HG02973 (cell line): ENCODE measurements around the gene CCDC12.

ENCODE experiments used
- ATAC-seq: cut with Tn5 transposase; IDR thresholded peaks from one replicate; pipeline ENCODE4 v1.9.1; 2021; ENCODE audit warnings: moderate library complexity; ENCODE audit not compliant: unreplicated experiment

CCDC12 gene

GRCh38 chr3:46976326-46977190 is at the start of gene CCDC12:
Gene CCDC12, minus strand, starts transcription at chr3:46976745. Its CDS starts 13 bp downstream, at chr3:46976732.
- peak; percentile 57 for ATAC-seq

GRCh38 chr3:47024932-47025331 is 48.4 kb upstream of the CCDC12 start:
- ATAC-seq = no peak

GRCh38 chr3:47022641-47023071 is 46.1 kb upstream of the CCDC12 start:
- ATAC-seq = no peak

GRCh38 chr3:47020311-47020710 is 43.8 kb upstream of the CCDC12 start:
- ATAC-seq = no peak

GRCh38 chr3:47019201-47019600 is 42.7 kb upstream of the CCDC12 start:
- no peak for ATAC-seq

GRCh38 chr3:47018269-47018611 is 41.7 kb upstream of the CCDC12 start:
- ATAC-seq = no peak

- no peak for ATAC-seq
Observed at GRCh38 chr3:47017504-47018268, 41.1 kb upstream of the CCDC12 start.

- no peak for ATAC-seq
Observed at GRCh38 chr3:47016934-47017435, 40.4 kb upstream of the CCDC12 start.

- no peak for ATAC-seq
Observed at GRCh38 chr3:47016086-47016933, 39.8 kb upstream of the CCDC12 start.

- no peak for ATAC-seq
Observed at GRCh38 chr3:47015151-47015550, 38.6 kb upstream of the CCDC12 start.

GRCh38 chr3:47014036-47014435 is 37.5 kb upstream of the CCDC12 start:
- ATAC-seq = no peak

GRCh38 chr3:47013231-47013630 is 36.7 kb upstream of the CCDC12 start:
- no peak for ATAC-seq

GRCh38 chr3:47012342-47013230 is 36.0 kb upstream of the CCDC12 start:
- ATAC-seq = no peak

- ATAC-seq = no peak
Observed at GRCh38 chr3:47011371-47011770, 34.8 kb upstream of the CCDC12 start.

GRCh38 chr3:47010910-47011309 is 34.4 kb upstream of the CCDC12 start:
- ATAC-seq = no peak

- no peak for ATAC-seq
Observed at GRCh38 chr3:47010111-47010712, 33.7 kb upstream of the CCDC12 start.

GRCh38 chr3:47009225-47010110 is 32.9 kb upstream of the CCDC12 start:
- ATAC-seq = peak; percentile 48

GRCh38 chr3:47008851-47009224 is 32.3 kb upstream of the CCDC12 start:
- ATAC-seq = no peak
